ENCODE data around the gene COL4A2. TPM values are rescaled to one million over a fixed set of nuclear protein-coding genes. Genes with fewer than 3 reads are reported as not detected.

Gene COL4A2
- total RNA-seq, 1 experiment from 2014 or later, result 50.0 TPM

DNA sequence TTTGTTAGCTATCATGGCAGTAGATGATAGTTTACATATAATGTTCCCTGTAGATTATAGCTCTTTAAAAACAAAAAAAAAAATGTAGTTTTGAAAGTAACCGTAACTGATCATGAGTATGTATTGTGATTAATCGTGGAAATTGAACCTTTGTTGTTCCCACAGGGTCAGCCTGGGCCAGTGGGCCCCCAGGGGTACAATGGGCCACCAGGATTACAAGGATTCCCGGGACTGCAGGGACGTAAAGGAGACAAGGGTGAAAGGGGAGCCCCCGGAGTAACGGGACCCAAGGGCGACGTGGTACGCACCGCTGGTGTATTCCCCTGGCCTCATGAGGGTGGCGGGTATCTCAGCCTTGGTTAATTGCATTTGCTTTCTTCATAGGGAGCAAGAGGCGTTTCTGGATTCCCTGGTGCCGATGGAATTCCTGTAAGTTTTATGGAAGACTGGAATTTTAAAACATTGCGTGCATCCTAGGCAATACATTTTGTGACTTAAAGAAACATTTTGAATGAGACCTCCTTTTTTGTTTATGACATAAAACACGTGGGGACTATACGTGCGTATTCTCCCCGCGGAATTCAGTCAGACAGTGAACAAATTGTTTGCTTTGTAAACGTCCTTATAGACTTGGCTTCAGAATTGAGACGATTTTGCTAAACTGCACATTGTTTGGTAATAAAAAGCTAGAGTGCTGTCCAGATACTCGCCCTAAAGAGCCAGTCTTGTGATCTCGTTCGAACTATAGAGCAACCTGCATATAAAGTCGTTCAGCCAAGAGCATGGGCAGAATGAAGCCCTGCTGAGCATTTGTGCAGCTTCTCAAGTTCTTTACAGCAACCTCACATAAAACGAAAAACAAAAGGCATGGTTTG lies 117.7 kb downstream of the COL4A2 start:
- DNase-seq, result no peak
- H3K4me3 ChIP-seq, result no peak overlapping the region
- H3K9me3 ChIP-seq, result no peaks in the 10 kb centered on the region
- no peaks in the 10 kb centered on the region for H3K36me3 ChIP-seq
- H3K27me3 ChIP-seq, result no peaks in the 10 kb centered on the region

DNA sequence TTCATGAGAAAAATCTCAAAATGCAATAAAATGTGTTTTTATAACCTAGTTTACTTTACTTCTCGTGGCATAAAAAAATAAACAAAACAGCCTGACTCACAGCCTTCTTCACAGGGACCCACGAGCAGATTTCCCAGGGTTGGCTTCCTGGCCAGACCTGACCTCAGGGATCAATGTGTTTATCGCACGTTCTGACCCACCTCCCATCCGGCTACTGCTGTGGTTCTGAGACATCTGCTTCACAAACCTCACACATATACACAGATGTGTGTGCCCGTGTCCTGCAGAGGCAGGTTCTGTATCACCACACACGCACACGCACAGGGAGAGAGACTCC lies 118.3 kb downstream of the COL4A2 start:
- H3K27me3 ChIP-seq, result no peaks in the 10 kb centered on the region
- H3K36me3 ChIP-seq, result no peaks in the 10 kb centered on the region
- H3K9me3 ChIP-seq, result no peaks in the 10 kb centered on the region
- peak; percentile 56 for DNase-seq
- no peak overlapping the region for H3K4me3 ChIP-seq

DNA sequence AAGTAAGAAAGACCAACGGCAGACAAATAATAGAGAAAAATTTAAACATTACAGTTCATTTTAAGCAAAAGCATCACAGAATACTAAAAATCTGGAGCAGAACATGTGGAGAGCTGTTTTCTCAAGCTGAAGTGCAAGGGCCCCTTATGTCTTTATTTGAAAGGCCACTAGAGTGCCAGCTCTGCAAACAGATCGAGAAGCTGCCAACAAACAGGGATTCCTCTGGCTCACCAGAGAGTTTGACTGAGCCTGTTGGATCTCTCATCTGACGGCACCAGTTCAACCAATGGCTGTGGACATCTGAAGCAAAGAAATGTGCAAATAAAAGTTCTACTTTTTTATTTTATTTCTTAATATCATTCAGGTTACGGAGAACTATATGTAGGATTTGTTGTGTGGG lies 119.7 kb downstream of the COL4A2 start:
- no peak overlapping the region for H3K4me3 ChIP-seq
- no peaks in the 10 kb centered on the region for H3K9me3 ChIP-seq
- no peak for DNase-seq
- no peaks in the 10 kb centered on the region for H3K36me3 ChIP-seq
- no peaks in the 10 kb centered on the region for H3K27me3 ChIP-seq

DNA sequence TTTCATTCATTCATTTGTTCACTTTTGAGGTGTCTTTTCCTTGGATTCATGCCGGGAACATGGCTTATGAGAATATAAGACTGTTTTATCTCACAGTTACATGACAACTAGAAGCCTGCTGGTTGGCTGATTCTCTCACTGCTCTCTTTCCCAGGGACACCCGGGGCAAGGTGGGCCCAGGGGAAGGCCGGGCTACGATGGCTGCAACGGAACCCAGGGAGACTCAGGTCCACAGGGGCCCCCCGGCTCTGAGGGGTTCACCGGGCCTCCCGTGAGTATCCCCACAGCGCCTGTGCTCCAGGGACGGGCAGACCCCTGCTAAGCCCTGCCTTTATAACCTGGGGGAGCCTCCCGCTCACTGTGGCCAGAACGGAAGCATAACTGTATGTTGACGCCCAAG lies 121.2 kb downstream of the COL4A2 start:
- no peak for DNase-seq
- no peak overlapping the region for H3K4me3 ChIP-seq
- no peaks in the 10 kb centered on the region for H3K27me3 ChIP-seq
- no peaks in the 10 kb centered on the region for H3K9me3 ChIP-seq
- no peaks in the 10 kb centered on the region for H3K36me3 ChIP-seq

DNA sequence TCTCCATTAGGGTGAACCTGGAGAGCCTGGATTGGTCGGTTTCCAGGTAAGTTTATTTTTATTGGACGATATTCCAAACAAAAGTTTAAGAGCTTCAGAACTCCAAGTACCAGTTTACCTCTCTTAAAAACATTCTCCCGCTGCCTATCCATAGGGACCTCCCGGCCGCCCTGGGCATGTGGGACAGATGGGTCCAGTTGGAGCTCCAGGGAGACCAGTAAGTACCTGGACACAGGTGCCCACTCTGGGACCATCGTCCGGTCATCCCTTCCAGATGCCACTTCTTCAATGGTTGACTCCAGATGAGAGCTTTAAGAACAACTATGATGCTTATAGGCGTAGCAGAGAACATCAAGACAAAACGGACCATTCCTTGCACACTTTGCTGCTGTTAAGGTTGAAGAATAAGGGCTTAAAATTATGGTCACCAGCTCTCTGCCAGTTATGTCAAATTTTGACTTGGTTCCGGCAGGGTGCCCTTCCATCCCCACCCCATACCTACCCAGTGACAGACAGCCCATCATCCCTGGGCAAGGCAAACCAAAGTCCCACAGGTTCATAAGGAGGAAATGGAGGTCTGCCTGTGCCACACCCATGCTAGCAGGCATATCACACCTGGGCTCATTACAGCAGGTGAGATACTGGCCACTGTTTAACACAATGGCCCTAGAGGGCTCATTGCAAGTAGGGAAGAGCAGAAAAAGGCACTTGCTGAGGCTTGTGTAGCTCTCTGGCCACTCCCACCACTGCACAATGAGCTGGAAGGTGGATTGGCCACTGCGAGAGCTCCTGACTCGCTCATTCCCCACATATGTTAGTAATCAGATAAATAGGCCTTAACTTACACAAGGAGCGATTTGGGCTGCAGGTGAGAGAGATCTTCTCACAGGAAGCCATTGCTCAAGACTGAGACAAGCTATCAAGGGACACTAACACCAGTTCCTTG lies 123.6 kb downstream of the COL4A2 start:
- Histone ChIP-seq H3K36me3 (no peaks in the 10 kb centered on the region), H3K27me3 (no peaks in the 10 kb centered on the region), H3K4me3 (no peak overlapping the region), H3K9me3 (no peaks in the 10 kb centered on the region)
- no peak for DNase-seq

DNA sequence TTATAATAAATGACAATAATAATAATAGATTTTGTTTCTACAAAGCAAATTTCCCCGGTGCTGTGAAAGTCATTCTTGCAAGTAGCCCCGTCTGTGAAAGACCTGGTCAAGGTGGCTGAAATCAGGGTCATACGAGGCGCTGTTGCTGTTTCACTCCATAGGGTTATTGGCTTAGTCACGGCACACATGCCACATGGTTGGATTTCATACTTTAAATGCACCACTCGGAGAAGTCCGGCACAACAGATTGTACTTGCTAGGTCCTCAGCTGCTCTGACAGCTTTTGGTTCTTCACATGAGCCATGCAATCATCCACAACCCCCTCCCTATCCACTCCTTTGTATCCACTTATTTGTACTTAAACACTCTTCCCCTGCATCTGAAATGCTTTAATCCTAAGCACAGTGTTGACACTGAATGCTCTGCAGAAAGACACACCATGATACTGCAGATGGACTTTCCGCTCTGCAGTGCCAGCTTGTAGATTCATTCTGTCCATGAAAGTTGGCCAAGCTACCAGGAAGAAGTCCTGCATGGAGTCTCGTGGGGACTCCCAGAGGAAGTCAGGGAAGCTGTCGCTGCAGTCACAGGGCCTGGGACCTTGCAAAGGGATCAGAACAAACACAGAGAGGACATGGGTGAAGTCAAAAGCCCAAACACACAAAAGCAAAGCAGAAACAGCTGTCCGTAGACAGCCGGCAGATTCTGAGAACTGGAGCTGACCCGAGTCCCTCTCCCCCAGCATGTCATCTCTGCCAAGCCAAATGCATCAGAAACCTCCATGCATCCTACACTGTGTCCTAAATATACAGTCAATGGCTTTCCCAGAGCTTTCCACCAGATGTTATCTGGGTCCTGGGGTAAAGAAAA lies 124.6 kb downstream of the COL4A2 start:
- DNase-seq, result no peak

DNA sequence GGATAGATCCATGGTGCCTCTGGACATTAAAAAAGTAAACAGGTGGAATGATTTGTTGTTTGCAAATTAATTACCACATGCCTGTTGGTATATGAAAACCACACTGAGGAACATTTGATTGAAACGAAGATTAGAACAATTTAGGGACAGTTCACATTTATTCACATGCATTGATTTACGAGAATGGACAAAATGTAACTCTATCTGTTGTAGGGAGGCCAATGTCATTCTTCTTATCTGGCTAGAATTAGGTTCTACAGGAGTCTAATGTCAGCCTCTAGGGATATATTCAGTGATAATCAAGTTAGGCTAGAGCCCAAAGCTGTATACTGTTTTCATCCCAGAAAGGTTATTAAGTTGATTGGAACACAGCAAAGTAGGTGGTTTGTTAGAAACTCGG lies 125.4 kb downstream of the COL4A2 start:
- no peak overlapping the region for H3K4me3 ChIP-seq
- no peaks in the 10 kb centered on the region for H3K9me3 ChIP-seq
- no peaks in the 10 kb centered on the region for H3K27me3 ChIP-seq
- no peak for DNase-seq
- no peaks in the 10 kb centered on the region for H3K36me3 ChIP-seq

More for the DNA sequence above, 124.6 kb downstream of the COL4A2 start:
- H3K9me3 ChIP-seq, result no peaks in the 10 kb centered on the region
- no peaks in the 10 kb centered on the region for H3K27me3 ChIP-seq
- H3K4me3 ChIP-seq, result no peak overlapping the region
- H3K36me3 ChIP-seq, result no peaks in the 10 kb centered on the region

DNA sequence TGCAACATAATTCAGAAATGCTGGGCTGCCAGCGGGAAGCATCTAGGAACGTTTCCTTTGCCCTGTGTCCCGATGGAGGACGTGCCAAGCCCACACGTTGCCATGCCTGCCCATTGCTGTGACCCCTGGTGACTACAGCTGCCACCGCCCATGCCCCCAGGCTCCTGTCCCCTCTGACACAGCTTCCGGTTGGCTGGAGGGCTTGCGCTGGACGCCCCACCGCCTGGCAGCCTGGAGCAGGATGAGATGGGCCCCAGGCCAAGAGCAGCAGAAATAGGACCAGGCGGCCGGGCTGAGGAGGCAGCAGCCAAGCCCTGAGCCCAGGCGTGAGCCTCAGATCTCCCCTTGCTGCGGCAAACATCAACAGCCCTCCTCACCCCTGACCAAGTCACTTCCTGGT lies 125.9 kb downstream of the COL4A2 start:
- no peaks in the 10 kb centered on the region for H3K9me3 ChIP-seq
- DNase-seq, result no peak
- H3K4me3 ChIP-seq, result no peak overlapping the region
- no peaks in the 10 kb centered on the region for H3K27me3 ChIP-seq
- H3K36me3 ChIP-seq, result no peaks in the 10 kb centered on the region

DNA sequence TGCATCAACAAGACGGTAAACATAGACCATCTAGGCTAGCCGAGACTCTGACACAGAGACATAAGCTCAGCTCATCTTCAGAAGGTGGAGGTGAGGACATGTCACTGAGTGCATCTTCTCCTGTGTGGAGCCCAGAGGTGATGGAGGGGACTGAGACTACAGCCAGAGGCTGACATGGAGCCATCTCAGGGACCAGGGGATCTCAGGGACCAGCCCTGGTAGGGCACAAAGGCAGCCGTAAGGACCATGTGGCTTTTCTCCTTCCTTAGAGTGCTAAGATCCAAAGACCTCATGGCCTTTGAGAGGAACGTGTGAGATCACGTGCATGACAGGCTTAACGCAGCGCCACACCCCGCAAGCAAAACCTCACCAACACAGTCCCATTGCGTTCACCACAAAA lies 127.5 kb downstream of the COL4A2 start:
- H3K9me3 ChIP-seq, result no peaks in the 10 kb centered on the region
- DNase-seq, result no peak
- no peak overlapping the region for H3K4me3 ChIP-seq
- no peaks in the 10 kb centered on the region for H3K27me3 ChIP-seq
- no peaks in the 10 kb centered on the region for H3K36me3 ChIP-seq

DNA sequence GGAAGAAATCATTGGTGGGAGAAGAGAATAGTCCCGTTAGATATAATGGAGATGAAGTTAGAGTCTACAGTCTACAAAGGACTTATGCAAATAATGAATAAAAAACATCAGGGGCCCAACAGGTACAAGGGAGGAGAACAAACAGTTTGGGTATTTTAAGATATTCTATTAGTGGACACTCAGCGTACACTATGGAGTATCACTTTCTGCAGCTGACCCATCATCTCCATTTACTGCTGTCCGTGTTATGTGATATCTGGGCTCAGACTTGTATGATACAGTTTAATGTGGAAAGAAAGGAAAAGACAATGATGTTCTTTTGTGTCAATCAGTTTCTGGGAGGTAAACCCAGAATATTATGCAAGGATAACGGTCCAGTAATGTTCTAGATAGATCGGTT lies 128.2 kb downstream of the COL4A2 start:
- DNase-seq, result no peak
- no peak overlapping the region for H3K4me3 ChIP-seq
- H3K27me3 ChIP-seq, result no peaks in the 10 kb centered on the region
- H3K9me3 ChIP-seq, result no peaks in the 10 kb centered on the region
- no peaks in the 10 kb centered on the region for H3K36me3 ChIP-seq

DNA sequence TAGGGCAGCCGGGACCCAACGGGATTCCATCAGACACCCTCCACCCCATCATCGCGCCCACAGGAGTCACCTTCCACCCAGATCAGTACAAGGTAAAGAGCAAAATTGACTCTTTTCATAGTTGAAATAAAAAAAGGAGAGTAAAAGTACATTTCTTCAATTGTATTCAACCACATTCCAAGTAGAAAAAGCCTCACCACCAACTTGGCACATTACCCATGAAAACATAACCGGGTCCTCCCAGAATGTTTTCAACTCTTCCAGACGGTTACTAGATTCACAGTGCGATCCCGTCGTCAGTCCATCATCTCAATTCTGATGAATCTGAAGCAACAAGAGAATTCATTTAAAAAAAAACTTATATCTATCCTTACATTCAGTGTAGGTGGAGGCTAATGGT lies 129.2 kb downstream of the COL4A2 start:
- H3K9me3 ChIP-seq, result no peaks in the 10 kb centered on the region
- DNase-seq, result no peak
- H3K27me3 ChIP-seq, result no peaks in the 10 kb centered on the region
- H3K36me3 ChIP-seq, result no peaks in the 10 kb centered on the region
- no peak overlapping the region for H3K4me3 ChIP-seq

DNA sequence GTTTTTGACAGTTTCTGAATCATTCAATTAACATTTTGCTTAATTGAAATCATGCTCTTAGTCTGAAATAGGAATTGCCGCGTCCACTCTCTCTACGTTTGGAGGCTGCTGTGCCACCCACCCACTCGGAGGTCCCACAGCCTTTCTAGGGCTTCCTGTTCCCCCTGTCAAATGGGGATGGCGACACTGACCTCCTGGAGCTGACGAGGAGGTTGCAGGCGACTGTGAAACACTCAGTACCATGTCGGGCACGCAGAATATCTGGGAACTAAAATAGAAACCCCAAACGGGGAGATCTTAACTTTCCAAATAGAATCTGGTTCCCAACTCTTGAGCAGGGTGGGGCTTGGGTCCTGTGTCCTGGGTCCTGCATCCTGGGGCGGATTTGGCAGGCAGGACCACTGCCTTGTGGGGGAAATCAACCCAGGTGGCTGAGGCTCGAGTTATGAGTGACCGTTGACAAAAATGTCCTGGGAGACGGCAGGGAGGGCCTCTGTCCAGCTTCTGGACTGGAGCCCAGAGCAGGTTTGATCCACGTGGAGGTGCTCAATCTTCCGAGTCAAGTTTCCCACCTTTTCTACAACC lies 129.8 kb downstream of the COL4A2 start:
- Histone ChIP-seq H3K9me3 (no peaks in the 10 kb centered on the region), H3K36me3 (no peaks in the 10 kb centered on the region), H3K27me3 (no peaks in the 10 kb centered on the region), H3K4me3 (no peak overlapping the region)
- no peak for DNase-seq

DNA sequence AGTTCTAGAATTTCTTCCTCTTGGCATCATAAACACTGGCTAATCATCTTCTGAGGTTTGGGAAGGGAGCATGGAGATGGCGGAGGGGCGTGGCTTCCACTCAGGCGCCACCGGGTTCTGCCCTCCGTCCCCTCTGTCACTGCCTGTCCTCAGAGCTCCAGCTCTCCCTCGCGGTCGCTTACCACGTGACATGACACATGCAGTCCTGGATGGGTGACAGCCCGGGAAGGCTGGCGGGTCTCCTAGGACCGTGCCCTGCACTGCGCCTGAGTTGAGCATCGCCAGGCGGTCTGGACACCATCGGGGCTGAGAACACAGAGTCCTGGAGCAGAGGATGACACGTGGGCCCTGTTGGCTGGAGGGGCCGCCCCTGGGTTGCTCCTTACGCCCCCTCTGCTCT lies 131.1 kb downstream of the COL4A2 start:
- Histone ChIP-seq H3K36me3 (no peaks in the 10 kb centered on the region), H3K4me3 (no peak overlapping the region), H3K9me3 (no peaks in the 10 kb centered on the region), H3K27me3 (no peaks in the 10 kb centered on the region)
- no peak for DNase-seq

DNA sequence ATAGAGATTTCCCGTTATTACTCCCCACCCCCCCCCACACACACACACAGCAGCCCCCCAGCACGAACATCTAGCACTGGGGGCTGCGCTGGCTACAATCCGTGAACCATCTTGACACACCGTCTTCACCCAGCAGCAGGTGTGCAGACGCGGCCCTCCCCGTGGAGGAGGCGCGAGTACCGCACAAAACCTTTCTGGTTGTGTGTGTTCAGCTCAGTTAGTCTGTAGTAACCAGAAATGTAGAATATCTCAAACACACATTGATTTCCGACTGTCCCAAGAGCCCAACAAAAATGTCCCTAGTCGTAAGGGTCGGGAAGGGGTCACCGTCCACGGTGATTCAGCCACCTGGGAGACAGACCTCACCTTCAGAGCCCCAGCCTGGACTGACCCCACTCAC lies 131.7 kb downstream of the COL4A2 start:
- Histone ChIP-seq H3K9me3 (no peaks in the 10 kb centered on the region), H3K27me3 (no peaks in the 10 kb centered on the region), H3K4me3 (no peak overlapping the region), H3K36me3 (no peaks in the 10 kb centered on the region)
- no peak for DNase-seq

DNA sequence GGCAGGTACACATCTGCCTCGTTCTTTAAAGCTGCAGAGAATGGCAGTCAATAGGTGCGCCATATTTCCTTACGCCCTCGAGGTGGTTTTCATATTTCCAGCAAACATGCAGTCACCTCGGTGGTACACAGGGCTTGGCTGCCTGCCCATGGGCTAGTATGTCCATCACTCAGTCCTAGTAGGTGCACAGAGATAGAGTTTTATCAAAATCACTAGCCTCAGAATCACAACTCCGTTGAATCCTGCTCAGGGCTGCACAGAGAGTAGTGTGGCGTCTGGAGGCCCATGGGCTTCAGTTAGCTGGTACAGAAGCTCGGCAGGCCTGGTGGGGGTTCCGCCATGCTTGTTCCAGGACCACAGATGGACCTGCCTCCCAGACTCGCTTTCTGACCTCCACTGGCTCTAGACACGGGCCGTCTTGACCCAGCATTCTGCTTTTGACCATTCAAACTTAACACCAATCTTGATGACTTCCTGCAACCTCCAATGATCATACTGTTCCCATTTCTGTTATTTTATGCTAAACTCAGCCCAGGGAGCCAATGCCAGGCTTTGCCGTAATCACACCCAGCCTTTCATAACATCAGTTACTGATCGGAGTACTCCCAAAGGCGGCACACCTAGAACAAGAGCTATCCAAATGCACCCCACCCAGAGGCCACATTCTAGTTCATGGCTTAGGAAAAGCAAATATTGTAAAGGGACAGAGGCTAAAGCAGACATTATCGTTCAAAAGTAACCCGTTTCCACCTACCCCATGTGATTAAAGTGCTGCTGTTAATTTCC lies 134.1 kb downstream of the COL4A2 start:
- H3K4me3 ChIP-seq, result no peak overlapping the region
- no peaks in the 10 kb centered on the region for H3K36me3 ChIP-seq
- DNase-seq, result no peak
- H3K9me3 ChIP-seq, result no peaks in the 10 kb centered on the region
- H3K27me3 ChIP-seq, result no peaks in the 10 kb centered on the region

Data from MG63 (cell line).